ENCODE measurements around the gene CORO1A.

CORO1A gene

DNA sequence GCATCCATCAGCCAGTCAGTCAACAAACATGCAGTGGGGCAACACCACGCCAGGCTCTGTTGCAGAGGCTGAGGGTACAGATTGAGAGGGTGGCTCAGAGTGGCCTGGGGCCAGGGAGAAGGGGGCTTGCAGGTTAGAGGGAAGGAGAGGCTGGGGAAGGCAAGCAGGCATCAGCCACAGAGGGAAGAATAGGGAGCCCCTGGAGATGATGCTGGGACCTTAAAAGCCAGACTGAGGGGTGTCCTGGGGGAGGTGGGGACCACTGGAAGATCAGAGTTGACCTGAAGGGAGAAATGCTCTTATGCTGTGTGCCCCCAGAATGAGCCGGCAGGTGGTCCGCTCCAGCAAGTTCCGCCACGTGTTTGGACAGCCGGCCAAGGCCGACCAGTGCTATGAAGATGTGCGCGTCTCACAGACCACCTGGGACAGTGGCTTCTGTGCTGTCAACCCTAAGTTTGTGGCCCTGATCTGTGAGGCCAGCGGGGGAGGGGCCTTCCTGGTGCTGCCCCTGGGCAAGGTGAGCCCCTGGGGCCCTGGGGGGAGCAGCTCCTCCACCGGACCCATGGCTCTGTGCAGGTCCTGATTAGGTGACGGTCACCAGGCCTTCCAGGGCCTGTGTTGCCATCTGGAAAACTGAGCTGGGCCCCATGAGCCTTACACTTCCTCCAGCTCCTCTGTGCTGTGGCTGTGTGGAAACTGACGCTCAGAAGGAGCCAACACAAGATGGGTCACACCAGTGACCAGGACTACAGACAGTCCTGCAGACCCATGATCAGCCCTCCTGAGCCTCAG lies 1.7 kb downstream of the CORO1A start:
- no peaks in the 10 kb centered on the region for H3K27me3 ChIP-seq (ENCODE audit: insufficient read depth, low read depth)
- no peaks in the 10 kb centered on the region for H3K36me3 ChIP-seq (ENCODE audit: insufficient read depth)
- H3K79me2 ChIP-seq (ENCODE audit: insufficient read depth, low read depth), result peaks cover 30% of the 10 kb centered on the region
- H3K27ac ChIP-seq, result peak overlapping the region; percentile 53
- TF ChIP-seq, protein P1, sequence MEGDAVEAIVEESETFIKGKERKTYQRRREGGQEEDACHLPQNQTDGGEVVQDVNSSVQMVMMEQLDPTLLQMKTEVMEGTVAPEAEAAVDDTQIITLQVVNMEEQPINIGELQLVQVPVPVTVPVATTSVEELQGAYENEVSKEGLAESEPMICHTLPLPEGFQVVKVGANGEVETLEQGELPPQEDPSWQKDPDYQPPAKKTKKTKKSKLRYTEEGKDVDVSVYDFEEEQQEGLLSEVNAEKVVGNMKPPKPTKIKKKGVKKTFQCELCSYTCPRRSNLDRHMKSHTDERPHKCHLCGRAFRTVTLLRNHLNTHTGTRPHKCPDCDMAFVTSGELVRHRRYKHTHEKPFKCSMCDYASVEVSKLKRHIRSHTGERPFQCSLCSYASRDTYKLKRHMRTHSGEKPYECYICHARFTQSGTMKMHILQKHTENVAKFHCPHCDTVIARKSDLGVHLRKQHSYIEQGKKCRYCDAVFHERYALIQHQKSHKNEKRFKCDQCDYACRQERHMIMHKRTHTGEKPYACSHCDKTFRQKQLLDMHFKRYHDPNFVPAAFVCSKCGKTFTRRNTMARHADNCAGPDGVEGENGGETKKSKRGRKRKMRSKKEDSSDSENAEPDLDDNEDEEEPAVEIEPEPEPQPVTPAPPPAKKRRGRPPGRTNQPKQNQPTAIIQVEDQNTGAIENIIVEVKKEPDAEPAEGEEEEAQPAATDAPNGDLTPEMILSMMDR (conservative IDR thresholded peaks at IDR 0.05; ENCODE audit: low read depth, low read length), result no peak
- H3K4me3 ChIP-seq (IDR thresholded peaks at IDR 0.05; ENCODE audit: insufficient read depth, low read depth, low read length), result no peak overlapping the region
- H4K20me1 ChIP-seq (ENCODE audit: insufficient read depth), result no peaks in the 10 kb centered on the region
- peaks cover 34% of the 10 kb centered on the region for H3K4me1 ChIP-seq (ENCODE audit: low read depth, poor library complexity, severe bottlenecking)
- H3K4me2 ChIP-seq, result peak overlapping the region; percentile 97
- H2AFZ ChIP-seq (ENCODE audit: low read depth), result no peak overlapping the region
- H3K9ac ChIP-seq, result peak overlapping the region; percentile 66; the same call in 1 of the 2 replicates

DNA sequence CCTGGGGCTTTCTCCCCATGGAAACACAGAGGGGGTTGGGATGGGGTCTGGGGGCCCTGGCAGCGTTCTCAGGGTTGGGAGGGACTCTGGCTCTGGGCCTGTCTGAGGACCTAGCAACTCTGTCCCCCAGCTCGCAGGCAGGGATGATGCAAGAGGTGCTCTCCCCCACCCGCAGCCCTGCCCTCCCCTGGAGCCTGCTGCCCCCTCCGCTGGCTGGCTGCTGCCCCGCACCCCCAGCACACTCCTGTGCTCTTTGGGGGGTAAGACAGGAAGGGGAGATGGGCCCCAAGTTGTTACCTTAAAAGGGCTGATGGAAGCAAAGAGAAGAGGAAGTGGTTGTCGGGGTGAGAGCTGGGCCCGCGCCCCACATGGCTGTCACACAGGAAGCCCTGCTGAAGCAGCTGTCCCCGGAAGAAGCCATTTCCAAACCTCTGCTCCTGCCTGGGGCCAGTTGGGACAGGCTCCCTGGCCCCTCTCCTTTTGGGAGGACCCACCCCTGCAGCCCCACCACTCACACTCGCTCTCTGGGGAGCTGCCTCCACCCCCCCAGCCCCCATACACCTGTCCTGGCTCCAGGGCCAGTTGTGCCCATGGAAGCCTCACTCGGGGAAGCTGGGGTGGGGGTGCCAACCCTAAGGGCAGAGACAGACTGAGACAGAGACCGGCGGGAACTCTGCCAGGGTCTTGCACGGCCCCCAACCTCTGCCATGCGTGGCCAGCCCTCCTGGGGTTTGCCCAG lies 2.5 kb downstream of the CORO1A start:
- Histone ChIP-seq H4K20me1 (ENCODE audit: insufficient read depth) (no peaks in the 10 kb centered on the region), H3K9ac (peak overlapping the region; percentile 42; the same call in 1 of the 2 replicates), H2AFZ (ENCODE audit: low read depth) (0 out of 2 replicates have a peak overlapping the region, but pooled peaks have one; percentile 28), H3K4me3 (IDR thresholded peaks at IDR 0.05; ENCODE audit: insufficient read depth, low read depth, low read length) (no peak overlapping the region), H3K4me2 (peak overlapping the region; percentile 97), H3K36me3 (ENCODE audit: insufficient read depth) (no peaks in the 10 kb centered on the region), H3K27me3 (ENCODE audit: insufficient read depth, low read depth) (no peaks in the 10 kb centered on the region), H3K79me2 (ENCODE audit: insufficient read depth, low read depth) (peaks cover 30% of the 10 kb centered on the region), H3K4me1 (ENCODE audit: low read depth, poor library complexity, severe bottlenecking) (peaks cover 34% of the 10 kb centered on the region), H3K27ac (peak overlapping the region; percentile 53)
- TF ChIP-seq, protein P1 (conservative IDR thresholded peaks at IDR 0.05; ENCODE audit: low read depth, low read length), result no peak

DNA sequence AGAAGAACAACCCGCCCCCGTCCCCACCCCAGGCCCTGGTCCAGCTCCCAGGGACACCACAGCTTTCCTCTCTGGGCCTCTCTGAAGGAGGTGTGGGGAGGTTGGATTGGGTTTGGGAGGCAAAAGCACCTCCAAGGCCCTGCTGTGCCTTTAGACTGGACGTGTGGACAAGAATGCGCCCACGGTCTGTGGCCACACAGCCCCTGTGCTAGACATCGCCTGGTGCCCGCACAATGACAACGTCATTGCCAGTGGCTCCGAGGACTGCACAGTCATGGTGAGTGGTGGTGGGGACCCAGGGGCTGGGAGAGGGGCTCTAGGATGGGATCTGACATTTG lies 3.0 kb downstream of the CORO1A start:
- no peaks in the 10 kb centered on the region for H3K36me3 ChIP-seq (ENCODE audit: insufficient read depth)
- H3K27ac ChIP-seq, result peak overlapping the region; percentile 53
- peak overlapping the region; percentile 97 for H3K4me2 ChIP-seq
- TF ChIP-seq, protein P1 (conservative IDR thresholded peaks at IDR 0.05; ENCODE audit: low read depth, low read length), result no peak
- no peak overlapping the region for H2AFZ ChIP-seq (ENCODE audit: low read depth)
- H3K27me3 ChIP-seq (ENCODE audit: insufficient read depth, low read depth), result no peaks in the 10 kb centered on the region
- peaks cover 30% of the 10 kb centered on the region for H3K79me2 ChIP-seq (ENCODE audit: insufficient read depth, low read depth)
- peak overlapping the region; percentile 42; the same call in 1 of the 2 replicates for H3K9ac ChIP-seq
- H4K20me1 ChIP-seq (ENCODE audit: insufficient read depth), result no peaks in the 10 kb centered on the region
- H3K4me1 ChIP-seq (ENCODE audit: low read depth, poor library complexity, severe bottlenecking), result peaks cover 34% of the 10 kb centered on the region
- H3K4me3 ChIP-seq (IDR thresholded peaks at IDR 0.05; ENCODE audit: insufficient read depth, low read depth, low read length), result no peak overlapping the region

GRCh38 chr16:30186782-30187555 lies 3.6 kb downstream of the CORO1A start:
- Histone ChIP-seq H3K4me3 (IDR thresholded peaks at IDR 0.05; ENCODE audit: insufficient read depth, low read depth, low read length) (no peak overlapping the region), H3K27me3 (ENCODE audit: insufficient read depth, low read depth) (no peaks in the 10 kb centered on the region), H3K4me2 (peak overlapping the region; percentile 97; the same call in 1 of the 2 replicates), H3K27ac (peak overlapping the region; percentile 53; the same call in 1 of the 2 replicates), H3K79me2 (ENCODE audit: insufficient read depth, low read depth) (peaks cover 30% of the 10 kb centered on the region), H2AFZ (ENCODE audit: low read depth) (no peak overlapping the region), H3K36me3 (ENCODE audit: insufficient read depth) (no peaks in the 10 kb centered on the region), H3K4me1 (ENCODE audit: low read depth, poor library complexity, severe bottlenecking) (peaks cover 34% of the 10 kb centered on the region), H3K9ac (no peak overlapping the region), H4K20me1 (ENCODE audit: insufficient read depth) (no peaks in the 10 kb centered on the region)
- TF ChIP-seq, protein P1 (conservative IDR thresholded peaks at IDR 0.05; ENCODE audit: low read depth, low read length), result 0 out of 2 replicates have a peak, but pooled peaks have one; percentile 23
